ENCODE measurements around the gene LIAS.

Gene LIAS

GRCh38 chr4:39486221-39486804, 27.5 kb downstream of the LIAS start:
- TF ChIP-seq SPI1 (IDR thresholded peaks at IDR 0.05; ENCODE audit: borderline replicate concordance, low read depth) = no peak
- no peak for TF ChIP-seq REST (IDR thresholded peaks at IDR 0.05; ENCODE audit: insufficient replicate concordance, low read depth)
- no peak for TF ChIP-seq POLR2AphosphoS5 (IDR thresholded peaks at IDR 0.05; ENCODE audit: low read depth)
- TF ChIP-seq GABPA (IDR thresholded peaks at IDR 0.05; ENCODE audit: low read depth) = no peak
- no peak for TF ChIP-seq CTCF (IDR thresholded peaks at IDR 0.05; ENCODE audit: insufficient read depth, low read length)
- H3K27ac ChIP-seq (replicated peaks) = no peak overlapping the region
- no peaks in the 10 kb centered on the region for H3K27me3 ChIP-seq (ENCODE audit: insufficient read depth, poor library complexity, severe bottlenecking)
- H3K4me3 ChIP-seq (replicated peaks; ENCODE audit: insufficient read depth, low read length) = no peak overlapping the region
- DNase-seq (ENCODE audit: low read depth in 1 of 2, low spot score in 1 of 2) = peak in 1 of 2 experiments; percentile 39

- no peaks in the 10 kb centered on the region for H3K27me3 ChIP-seq (ENCODE audit: insufficient read depth, poor library complexity, severe bottlenecking)
- no peak for DNase-seq (ENCODE audit: low read depth in 1 of 2, low spot score in 1 of 2)
- H3K4me3 ChIP-seq (replicated peaks; ENCODE audit: insufficient read depth, low read length) = no peak overlapping the region
- no peak for TF ChIP-seq REST (IDR thresholded peaks at IDR 0.05; ENCODE audit: insufficient replicate concordance, low read depth)
- no peak for TF ChIP-seq GABPA (IDR thresholded peaks at IDR 0.05; ENCODE audit: low read depth)
- no peak for TF ChIP-seq SPI1 (IDR thresholded peaks at IDR 0.05; ENCODE audit: borderline replicate concordance, low read depth)
- TF ChIP-seq CTCF (IDR thresholded peaks at IDR 0.05; ENCODE audit: insufficient read depth, low read length) = no peak
- no peak for TF ChIP-seq POLR2AphosphoS5 (IDR thresholded peaks at IDR 0.05; ENCODE audit: low read depth)
- no peak overlapping the region for H3K27ac ChIP-seq (replicated peaks)
Observed at GRCh38 chr4:39490322-39490721, 31.5 kb downstream of the LIAS start.

GRCh38 chr4:39494354-39494753, 35.5 kb downstream of the LIAS start:
- no peak overlapping the region for H3K27ac ChIP-seq (replicated peaks)
- H3K4me3 ChIP-seq (replicated peaks; ENCODE audit: insufficient read depth, low read length) = no peak overlapping the region
- TF ChIP-seq SPI1 (IDR thresholded peaks at IDR 0.05; ENCODE audit: borderline replicate concordance, low read depth) (no peak), REST (IDR thresholded peaks at IDR 0.05; ENCODE audit: insufficient replicate concordance, low read depth) (no peak), GABPA (IDR thresholded peaks at IDR 0.05; ENCODE audit: low read depth) (no peak), CTCF (IDR thresholded peaks at IDR 0.05; ENCODE audit: insufficient read depth, low read length) (no peak), POLR2AphosphoS5 (IDR thresholded peaks at IDR 0.05; ENCODE audit: low read depth) (no peak)
- no peak for DNase-seq (ENCODE audit: low read depth in 1 of 2, low spot score in 1 of 2)
- H3K27me3 ChIP-seq (ENCODE audit: insufficient read depth, poor library complexity, severe bottlenecking) = no peaks in the 10 kb centered on the region
